IMR-90 (cell line): ENCODE data around the gene PGBD5.

Experiments
- BHLHE40 ChIP-seq: fragments of 150-350 bp; IDR thresholded peaks from 2 replicates; pipeline ENCODE4 v1.6.1; 2016; ENCODE audit warnings: mild to moderate bottlenecking, low read depth, low read length
- CHD1 ChIP-seq: IDR thresholded peaks from 2 replicates; pipeline ENCODE4 v1.6.1; 2012; ENCODE audit warnings: low read depth, low read length, improper control_type of control experiment
- MAZ ChIP-seq: IDR thresholded peaks from 2 replicates; pipeline ENCODE4 v1.6.1; 2012; ENCODE audit warnings: low read depth, mild to moderate bottlenecking, low read length, improper control_type of control experiment, moderate library complexity, borderline replicate concordance
- MXI1 ChIP-seq: IDR thresholded peaks from 2 replicates; pipeline ENCODE4 v1.6.1; 2012; ENCODE audit warnings: low read depth, mild to moderate bottlenecking, low read length, moderate library complexity, borderline replicate concordance
- POLR2A ChIP-seq: IDR thresholded peaks from 2 replicates; pipeline ENCODE4 v1.6.1; 2012; ENCODE audit warnings: mild to moderate bottlenecking, low read depth, low read length
- RAD21 ChIP-seq: IDR thresholded peaks from 2 replicates; pipeline ENCODE4 v1.6.1; 2012; ENCODE audit warnings: low read length, improper control_type of control experiment
- RCOR1 ChIP-seq: IDR thresholded peaks from 2 replicates; pipeline ENCODE4 v1.6.1; 2012; ENCODE audit warnings: mild to moderate bottlenecking, low read length, improper control_type of control experiment; ENCODE audit not compliant: insufficient replicate concordance
- RFX5 ChIP-seq: IDR thresholded peaks from 2 replicates; pipeline ENCODE4 v1.8.0; 2012; ENCODE audit warnings: low read depth, mild to moderate bottlenecking, low read length, moderate library complexity
- SMC3 ChIP-seq: fragments of 150-350 bp; IDR thresholded peaks from 2 replicates; pipeline ENCODE4 v1.6.1; 2016; ENCODE audit warnings: low read depth, mild to moderate bottlenecking, antibody characterized with exemption, low read length, moderate library complexity
- TF ChIP-seq, protein P1 (sequence below): conservative IDR thresholded peaks from 2 replicates; pipeline ENCODE4 v1.5.1; 2012; ENCODE audit warnings: mild to moderate bottlenecking, low read depth, low read length, improper control_type of control experiment
- TF ChIP-seq, protein P2 (sequence below): fragments of 150-350 bp; IDR thresholded peaks from 2 replicates; pipeline ENCODE4 v1.6.1; 2017; ENCODE audit warnings: mild to moderate bottlenecking, antibody characterized with exemption, low read length, low read depth
- TF ChIP-seq, protein P3 (sequence below): fragments of 150-350 bp; IDR thresholded peaks from 2 replicates; pipeline ENCODE4 v1.6.1; 2016; ENCODE audit warnings: low read depth, mild to moderate bottlenecking, low read length, moderate library complexity, borderline replicate concordance

DNA sequence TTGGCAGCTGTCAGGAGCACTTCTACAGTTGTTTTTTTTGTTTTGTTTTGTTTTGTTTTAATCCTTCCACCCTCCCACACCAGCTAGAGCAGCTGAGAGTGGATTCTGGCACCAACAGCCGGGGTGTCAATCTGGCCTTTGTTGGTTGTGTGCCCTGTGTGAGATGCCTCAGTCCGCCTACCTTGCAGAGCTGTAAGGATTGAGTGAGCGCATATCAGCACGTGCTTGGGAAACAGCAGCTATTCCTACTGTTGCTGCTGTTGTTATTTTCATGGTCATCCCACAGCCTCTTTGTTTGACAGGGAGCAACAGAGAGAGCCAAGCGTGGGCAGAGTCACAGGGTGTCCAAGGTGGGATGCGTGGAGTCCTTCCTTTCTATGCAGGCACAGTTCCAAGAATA, 50.4 kb downstream of the PGBD5 start:
- no peak for TF ChIP-seq SMC3
- TF ChIP-seq, protein P1, sequence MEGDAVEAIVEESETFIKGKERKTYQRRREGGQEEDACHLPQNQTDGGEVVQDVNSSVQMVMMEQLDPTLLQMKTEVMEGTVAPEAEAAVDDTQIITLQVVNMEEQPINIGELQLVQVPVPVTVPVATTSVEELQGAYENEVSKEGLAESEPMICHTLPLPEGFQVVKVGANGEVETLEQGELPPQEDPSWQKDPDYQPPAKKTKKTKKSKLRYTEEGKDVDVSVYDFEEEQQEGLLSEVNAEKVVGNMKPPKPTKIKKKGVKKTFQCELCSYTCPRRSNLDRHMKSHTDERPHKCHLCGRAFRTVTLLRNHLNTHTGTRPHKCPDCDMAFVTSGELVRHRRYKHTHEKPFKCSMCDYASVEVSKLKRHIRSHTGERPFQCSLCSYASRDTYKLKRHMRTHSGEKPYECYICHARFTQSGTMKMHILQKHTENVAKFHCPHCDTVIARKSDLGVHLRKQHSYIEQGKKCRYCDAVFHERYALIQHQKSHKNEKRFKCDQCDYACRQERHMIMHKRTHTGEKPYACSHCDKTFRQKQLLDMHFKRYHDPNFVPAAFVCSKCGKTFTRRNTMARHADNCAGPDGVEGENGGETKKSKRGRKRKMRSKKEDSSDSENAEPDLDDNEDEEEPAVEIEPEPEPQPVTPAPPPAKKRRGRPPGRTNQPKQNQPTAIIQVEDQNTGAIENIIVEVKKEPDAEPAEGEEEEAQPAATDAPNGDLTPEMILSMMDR: no peak
- TF ChIP-seq POLR2A: no peak
- no peak for TF ChIP-seq MAZ
- TF ChIP-seq, protein P2, sequence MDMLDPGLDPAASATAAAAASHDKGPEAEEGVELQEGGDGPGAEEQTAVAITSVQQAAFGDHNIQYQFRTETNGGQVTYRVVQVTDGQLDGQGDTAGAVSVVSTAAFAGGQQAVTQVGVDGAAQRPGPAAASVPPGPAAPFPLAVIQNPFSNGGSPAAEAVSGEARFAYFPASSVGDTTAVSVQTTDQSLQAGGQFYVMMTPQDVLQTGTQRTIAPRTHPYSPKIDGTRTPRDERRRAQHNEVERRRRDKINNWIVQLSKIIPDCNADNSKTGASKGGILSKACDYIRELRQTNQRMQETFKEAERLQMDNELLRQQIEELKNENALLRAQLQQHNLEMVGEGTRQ: no peak
- TF ChIP-seq RAD21: no peak
- TF ChIP-seq, protein P3, sequence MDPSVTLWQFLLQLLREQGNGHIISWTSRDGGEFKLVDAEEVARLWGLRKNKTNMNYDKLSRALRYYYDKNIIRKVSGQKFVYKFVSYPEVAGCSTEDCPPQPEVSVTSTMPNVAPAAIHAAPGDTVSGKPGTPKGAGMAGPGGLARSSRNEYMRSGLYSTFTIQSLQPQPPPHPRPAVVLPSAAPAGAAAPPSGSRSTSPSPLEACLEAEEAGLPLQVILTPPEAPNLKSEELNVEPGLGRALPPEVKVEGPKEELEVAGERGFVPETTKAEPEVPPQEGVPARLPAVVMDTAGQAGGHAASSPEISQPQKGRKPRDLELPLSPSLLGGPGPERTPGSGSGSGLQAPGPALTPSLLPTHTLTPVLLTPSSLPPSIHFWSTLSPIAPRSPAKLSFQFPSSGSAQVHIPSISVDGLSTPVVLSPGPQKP: no peak
- no peak for TF ChIP-seq RCOR1
- TF ChIP-seq RFX5: no peak
- TF ChIP-seq BHLHE40: no peak
- TF ChIP-seq CHD1: no peak
- TF ChIP-seq MXI1: no peak
